ENCODE results near the gene UNC93B1.

The UNC93B1 gene

GRCh38 chr11:68012044-68012842, 8.3 kb upstream of the UNC93B1 start:
- Histone ChIP-seq H3K4me3 (ENCODE audit: low read depth in 1 of 2, low read length in 2 of 2) (no peak overlapping the region), H3K4me1 (ENCODE audit: control insufficient read depth in 1 of 2, insufficient read depth in 2 of 2, low read length in 2 of 2) (peaks cover 16 to 41% of the 10 kb centered on the region in 2 donors), H3K9me3 (ENCODE audit: control insufficient read depth in 1 of 2, low read length in 2 of 2) (no peaks in the 10 kb centered on the region), H3K27me3 (ENCODE audit: low read depth, low read length) (no peaks in the 10 kb centered on the region), H3K27ac (ENCODE audit: low read length) (no peak overlapping the region), H3K36me3 (ENCODE audit: control insufficient read depth in 1 of 2, insufficient read depth in 2 of 2, low read length in 2 of 2) (no peaks in the 10 kb centered on the region)

- Histone ChIP-seq H3K36me3 (ENCODE audit: control insufficient read depth in 1 of 2, insufficient read depth in 2 of 2, low read length in 2 of 2) (no peaks in the 10 kb centered on the region), H3K9me3 (ENCODE audit: control insufficient read depth in 1 of 2, low read length in 2 of 2) (no peaks in the 10 kb centered on the region), H3K4me3 (ENCODE audit: low read depth in 1 of 2, low read length in 2 of 2) (peak overlapping the region; percentile 48 to 60), H3K4me1 (ENCODE audit: control insufficient read depth in 1 of 2, insufficient read depth in 2 of 2, low read length in 2 of 2) (peaks cover 16 to 41% of the 10 kb centered on the region in 2 donors), H3K27me3 (ENCODE audit: low read depth, low read length) (no peaks in the 10 kb centered on the region), H3K27ac (ENCODE audit: low read length) (peak overlapping the region; percentile 77)
Observed at GRCh38 chr11:68011051-68011943, 7.4 kb upstream of the UNC93B1 start.

- Histone ChIP-seq H3K9me3 (ENCODE audit: control insufficient read depth in 1 of 2, low read length in 2 of 2) (no peaks in the 10 kb centered on the region), H3K27ac (ENCODE audit: low read length) (peak within 1 kb of the TSS; percentile 77), H3K36me3 (ENCODE audit: control insufficient read depth in 1 of 2, insufficient read depth in 2 of 2, low read length in 2 of 2) (no peaks in the 10 kb centered on the region), H3K27me3 (ENCODE audit: low read depth, low read length) (no peaks in the 10 kb centered on the region), H3K4me3 (ENCODE audit: low read depth in 1 of 2, low read length in 2 of 2) (peak within 1 kb of the TSS; percentile 48 to 60), H3K4me1 (ENCODE audit: control insufficient read depth in 1 of 2, insufficient read depth in 2 of 2, low read length in 2 of 2) (peaks cover 16 to 41% of the 10 kb centered on the region in 2 donors)
Observed at GRCh38 chr11:68010090-68011041, 6.5 kb upstream of the UNC93B1 start, which contains the start of gene ALDH3B1. ALDH3B1 (plus strand) TSS chr11:68010327; CDS start chr11:68015298, 4,971 bp downstream.

GRCh38 chr11:68009391-68010089, 5.6 kb upstream of the UNC93B1 start:
- Histone ChIP-seq H3K9me3 (ENCODE audit: control insufficient read depth in 1 of 2, low read length in 2 of 2) (no peaks in the 10 kb centered on the region), H3K4me1 (ENCODE audit: control insufficient read depth in 1 of 2, insufficient read depth in 2 of 2, low read length in 2 of 2) (peaks cover 15 to 37% of the 10 kb centered on the region in 2 donors), H3K4me3 (ENCODE audit: low read depth in 1 of 2, low read length in 2 of 2) (peak overlapping the region in 1 of 2 donors; percentile 60), H3K27ac (ENCODE audit: low read length) (peak overlapping the region; percentile 77), H3K27me3 (ENCODE audit: low read depth, low read length) (no peaks in the 10 kb centered on the region), H3K36me3 (ENCODE audit: control insufficient read depth in 1 of 2, insufficient read depth in 2 of 2, low read length in 2 of 2) (no peaks in the 10 kb centered on the region)

- peaks cover 8 to 35% of the 10 kb centered on the region in 2 donors for H3K4me1 ChIP-seq (ENCODE audit: control insufficient read depth in 1 of 2, insufficient read depth in 2 of 2, low read length in 2 of 2)
- H3K27me3 ChIP-seq (ENCODE audit: low read depth, low read length) = no peaks in the 10 kb centered on the region
- H3K4me3 ChIP-seq (ENCODE audit: low read depth in 1 of 2, low read length in 2 of 2) = no peak overlapping the region
- H3K27ac ChIP-seq (ENCODE audit: low read length) = peak overlapping the region; percentile 20
- no peaks in the 10 kb centered on the region for H3K9me3 ChIP-seq (ENCODE audit: control insufficient read depth in 1 of 2, low read length in 2 of 2)
- no peaks in the 10 kb centered on the region for H3K36me3 ChIP-seq (ENCODE audit: control insufficient read depth in 1 of 2, insufficient read depth in 2 of 2, low read length in 2 of 2)
Observed at GRCh38 chr11:68008381-68009337, 4.8 kb upstream of the UNC93B1 start.

- H3K27ac ChIP-seq (ENCODE audit: low read length) = no peak overlapping the region
- H3K4me1 ChIP-seq (ENCODE audit: control insufficient read depth in 1 of 2, insufficient read depth in 2 of 2, low read length in 2 of 2) = peaks cover 6 to 37% of the 10 kb centered on the region in 2 donors
- H3K36me3 ChIP-seq (ENCODE audit: control insufficient read depth in 1 of 2, insufficient read depth in 2 of 2, low read length in 2 of 2) = no peaks in the 10 kb centered on the region
Observed at GRCh38 chr11:68007498-68008380, 3.8 kb upstream of the UNC93B1 start.

DNA sequence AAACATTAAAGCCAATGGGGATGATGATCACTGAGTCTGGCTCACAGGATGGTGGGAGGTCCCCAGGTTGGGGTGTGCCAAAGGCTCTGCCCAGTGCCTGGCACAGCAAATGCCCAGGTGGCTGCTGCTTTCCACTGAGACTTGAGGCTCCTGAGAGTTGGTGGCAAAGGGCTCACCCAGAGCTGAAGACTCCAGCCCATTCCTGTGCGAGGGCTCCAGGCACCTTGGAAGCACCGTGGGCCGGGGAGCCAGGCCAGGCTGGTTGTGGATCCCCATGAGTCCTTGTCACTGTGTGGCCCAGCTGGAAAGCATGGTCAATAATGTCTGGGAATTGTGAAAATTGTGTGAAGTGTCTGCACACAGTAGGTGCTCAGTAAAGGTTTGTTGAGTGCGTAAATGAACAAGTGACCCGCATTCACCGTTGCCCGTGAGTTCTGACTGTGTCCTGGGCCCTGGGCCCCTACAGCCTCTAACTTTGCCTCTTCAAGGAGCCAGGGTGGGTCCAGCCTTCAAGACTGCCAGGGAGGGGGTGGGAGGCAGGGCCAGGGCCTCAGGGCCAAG, 2.8 kb upstream of the UNC93B1 start:
- Histone ChIP-seq H3K4me3 (ENCODE audit: low read depth in 1 of 2, low read length in 2 of 2) (no peak overlapping the region), H3K9me3 (ENCODE audit: control insufficient read depth in 1 of 2, low read length in 2 of 2) (no peaks in the 10 kb centered on the region), H3K4me1 (ENCODE audit: control insufficient read depth in 1 of 2, insufficient read depth in 2 of 2, low read length in 2 of 2) (peaks cover 5 to 37% of the 10 kb centered on the region in 2 donors), H3K27me3 (ENCODE audit: low read depth, low read length) (no peaks in the 10 kb centered on the region), H3K27ac (ENCODE audit: low read length) (no peak overlapping the region), H3K36me3 (ENCODE audit: control insufficient read depth in 1 of 2, insufficient read depth in 2 of 2, low read length in 2 of 2) (no peaks in the 10 kb centered on the region)

More at GRCh38 chr11:68007498-68008380, 3.8 kb upstream of the UNC93B1 start:
- Histone ChIP-seq H3K9me3 (ENCODE audit: control insufficient read depth in 1 of 2, low read length in 2 of 2) (no peaks in the 10 kb centered on the region), H3K4me3 (ENCODE audit: low read depth in 1 of 2, low read length in 2 of 2) (no peak overlapping the region), H3K27me3 (ENCODE audit: low read depth, low read length) (no peaks in the 10 kb centered on the region)

DNA sequence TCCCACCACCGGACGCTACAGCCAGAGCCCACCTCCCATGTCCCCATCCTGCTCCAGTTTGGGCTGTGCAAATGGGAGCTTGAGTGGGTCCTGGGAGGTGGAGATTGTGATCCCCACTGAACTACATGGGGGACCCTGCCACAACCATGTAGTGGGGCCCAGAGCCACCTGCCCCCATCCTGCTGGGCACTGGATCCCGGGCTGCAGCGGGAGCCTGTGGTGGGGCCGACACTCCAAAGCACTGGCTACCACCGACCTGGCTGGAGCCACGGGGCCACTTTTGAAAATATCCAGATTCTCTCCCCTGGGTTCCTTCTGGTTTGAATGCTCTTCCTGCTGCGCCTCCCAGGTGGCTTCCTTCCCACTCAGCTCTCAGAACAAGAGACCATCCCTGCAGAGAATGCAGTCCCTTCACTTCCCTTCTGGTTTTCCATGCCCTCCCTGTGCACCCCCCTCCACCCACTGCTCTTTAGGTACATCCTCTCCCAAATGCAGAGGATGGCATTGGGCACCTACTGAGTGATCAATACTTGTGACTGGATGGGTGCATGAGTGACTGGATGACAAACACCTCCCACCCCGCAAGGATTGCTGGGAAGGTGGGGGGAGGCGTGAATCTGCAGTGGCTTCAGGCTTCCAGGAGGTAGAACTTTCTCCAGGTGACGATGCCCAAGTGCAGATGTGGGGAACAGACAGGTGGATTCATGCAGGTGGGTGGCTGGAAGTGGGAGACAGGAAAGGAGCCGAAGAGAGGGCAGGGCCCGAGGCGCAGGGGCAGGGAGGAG, 846 bp upstream of the UNC93B1 start:
- Histone ChIP-seq H3K4me3 (ENCODE audit: low read depth in 1 of 2, low read length in 2 of 2) (peak overlapping the region; percentile 31 to 76), H3K27ac (ENCODE audit: low read length) (no peak overlapping the region), H3K4me1 (ENCODE audit: control insufficient read depth in 1 of 2, insufficient read depth in 2 of 2, low read length in 2 of 2) (peaks cover 0 to 20% of the 10 kb centered on the region in 2 donors), H3K27me3 (ENCODE audit: low read depth, low read length) (no peaks in the 10 kb centered on the region), H3K9me3 (ENCODE audit: control insufficient read depth in 1 of 2, low read length in 2 of 2) (no peaks in the 10 kb centered on the region), H3K36me3 (ENCODE audit: control insufficient read depth in 1 of 2, insufficient read depth in 2 of 2, low read length in 2 of 2) (no peaks in the 10 kb centered on the region)

All from muscle layer of duodenum (tissue), 2 donors.